Activated naive CD8-positive, alpha-beta T cell treated with anti-CD3 and anti-CD28 coated beads, Interleukin-2, amount 10 ng/mL, durations not matched to agents 7 days and 5 days (primary cell): ENCODE results near the gene ZBTB20. TPM values are rescaled to one million over a fixed set of nuclear protein-coding genes. Genes with fewer than 3 reads are reported as not detected.

Source experiments
- ATAC-seq: fragments of 150-1000 bp; cut with Tn5 transposase; one replicate; pipeline ENCODE4 v1.10.0; 2021; ENCODE audit warnings: low read depth, moderate library complexity
- POLR2A ChIA-PET: fragments of 350-600 bp; sonication (Branson Sonifier 250); formaldehyde crosslinking; loops from one replicate; lab custom pipeline; 2021; ENCODE audit warnings: antibody characterized with exemption; lab: Charles Lee
- DNase-seq: peaks from one replicate; pipeline ENCODE4 v3.0.0; 2021
- H3K27ac Mint-ChIP-seq: one replicate; pipeline ENCODE4 v1.8.0; 2022; ENCODE audit warnings: mild to moderate bottlenecking, mixed read lengths
- H3K27me3 Mint-ChIP-seq: one replicate; pipeline ENCODE4 v1.8.0; 2022; ENCODE audit warnings: mild to moderate bottlenecking, moderate library complexity, mixed read lengths
- H3K36me3 Mint-ChIP-seq: one replicate; pipeline ENCODE4 v1.8.0; 2021; ENCODE audit warnings: mild to moderate bottlenecking, mixed read lengths
- H3K4me1 Mint-ChIP-seq: one replicate; pipeline ENCODE4 v1.8.0; 2021; ENCODE audit warnings: mixed read lengths
- H3K4me3 Mint-ChIP-seq: one replicate; pipeline ENCODE4 v1.8.0; 2022; ENCODE audit warnings: mild to moderate bottlenecking, moderate library complexity, mixed read lengths
- H3K9me3 Mint-ChIP-seq: one replicate; pipeline ENCODE4 v1.8.0; 2021; ENCODE audit warnings: mixed read lengths
- total RNA-seq, 2 experiments: library from RNA; stranded (reverse); gene quantifications; one replicate each; pipeline ENCODE4 v1.2.3, GENCODE V29; 2021

ZBTB20 gene
- total RNA-seq, 2 experiments from 2014 or later = 27.4 to 31.3 TPM

GRCh38 chr3:114336857-114337256 lies 810.2 kb downstream of the ZBTB20 start:
- POLR2A ChIA-PET = no interaction called here
- Mint-ChIP-seq H3K27me3 (no peaks in the 10 kb centered on the region), H3K4me3 (no peak overlapping the region), H3K36me3 (peaks cover 14% of the 10 kb centered on the region), H3K9me3 (peaks cover 1% of the 10 kb centered on the region), H3K4me1 (peaks cover 11% of the 10 kb centered on the region), H3K27ac (no peak overlapping the region)
- no peak for ATAC-seq
- no peak for DNase-seq

GRCh38 chr3:114336122-114336697 lies 810.9 kb downstream of the ZBTB20 start:
- H3K4me3 Mint-ChIP-seq = no peak overlapping the region
- H3K36me3 Mint-ChIP-seq = peaks cover 14% of the 10 kb centered on the region
- POLR2A ChIA-PET = interaction anchor here (0.9 kb wide), 1 partner anchor 122 kb away, joined by 3 read pairs; no protein-coding TSS in a partner anchor
- DNase-seq (no peak), ATAC-seq (no peak)
- H3K9me3 Mint-ChIP-seq = peaks cover 1% of the 10 kb centered on the region
- H3K4me1 Mint-ChIP-seq = peaks cover 11% of the 10 kb centered on the region
- H3K27me3 Mint-ChIP-seq = no peaks in the 10 kb centered on the region
- H3K27ac Mint-ChIP-seq = no peak overlapping the region

- DNase-seq = no peak
- H3K36me3 Mint-ChIP-seq = peaks cover 15% of the 10 kb centered on the region
- ATAC-seq = no peak
- POLR2A ChIA-PET = no interaction called here
- no peaks in the 10 kb centered on the region for H3K27me3 Mint-ChIP-seq
- H3K9me3 Mint-ChIP-seq = peaks cover 5% of the 10 kb centered on the region
- no peak overlapping the region for H3K4me3 Mint-ChIP-seq
- H3K27ac Mint-ChIP-seq = no peak overlapping the region
- H3K4me1 Mint-ChIP-seq = peaks cover 12% of the 10 kb centered on the region
Observed at GRCh38 chr3:114333923-114334240, 813.2 kb downstream of the ZBTB20 start.

GRCh38 chr3:114333180-114333922 lies 813.7 kb downstream of the ZBTB20 start:
- H3K4me1 Mint-ChIP-seq = peaks cover 15% of the 10 kb centered on the region
- H3K9me3 Mint-ChIP-seq = peaks cover 5% of the 10 kb centered on the region
- DNase-seq (no peak), ATAC-seq (no peak)
- peak overlapping the region; percentile 66 for H3K27ac Mint-ChIP-seq
- POLR2A ChIA-PET = no interaction called here
- H3K36me3 Mint-ChIP-seq = peaks cover 17% of the 10 kb centered on the region
- no peaks in the 10 kb centered on the region for H3K27me3 Mint-ChIP-seq
- no peak overlapping the region for H3K4me3 Mint-ChIP-seq

- peak overlapping the region; percentile 61 for H3K27ac Mint-ChIP-seq
- POLR2A ChIA-PET = no interaction called here
- peaks cover 5% of the 10 kb centered on the region for H3K9me3 Mint-ChIP-seq
- DNase-seq = no peak
- ATAC-seq = peak; percentile 14
- H3K4me1 Mint-ChIP-seq = peaks cover 16% of the 10 kb centered on the region
- no peaks in the 10 kb centered on the region for H3K27me3 Mint-ChIP-seq
- peaks cover 17% of the 10 kb centered on the region for H3K36me3 Mint-ChIP-seq
- H3K4me3 Mint-ChIP-seq = peak overlapping the region; percentile 22
Observed at GRCh38 chr3:114332342-114333179, 814.5 kb downstream of the ZBTB20 start.

- Mint-ChIP-seq H3K4me1 (peaks cover 21% of the 10 kb centered on the region), H3K36me3 (peaks cover 17% of the 10 kb centered on the region), H3K9me3 (peaks cover 5% of the 10 kb centered on the region), H3K4me3 (no peak overlapping the region), H3K27me3 (no peaks in the 10 kb centered on the region), H3K27ac (no peak overlapping the region)
- no peak for DNase-seq
- POLR2A ChIA-PET = no interaction called here
- no peak for ATAC-seq
Observed at GRCh38 chr3:114331710-114332109, 815.4 kb downstream of the ZBTB20 start.

- POLR2A ChIA-PET = no interaction called here
- Mint-ChIP-seq H3K4me1 (peaks cover 21% of the 10 kb centered on the region), H3K4me3 (no peak overlapping the region), H3K36me3 (peaks cover 16% of the 10 kb centered on the region), H3K9me3 (peaks cover 5% of the 10 kb centered on the region), H3K27me3 (no peaks in the 10 kb centered on the region), H3K27ac (no peak overlapping the region)
- DNase-seq (no peak), ATAC-seq (no peak)
Observed at GRCh38 chr3:114331007-114331406, 816.1 kb downstream of the ZBTB20 start.

GRCh38 chr3:114329823-114330222 lies 817.3 kb downstream of the ZBTB20 start:
- H3K4me3 Mint-ChIP-seq = no peak overlapping the region
- no peak overlapping the region for H3K27ac Mint-ChIP-seq
- peaks cover 15% of the 10 kb centered on the region for H3K36me3 Mint-ChIP-seq
- ATAC-seq = no peak
- DNase-seq = no peak
- peaks cover 20% of the 10 kb centered on the region for H3K4me1 Mint-ChIP-seq
- H3K27me3 Mint-ChIP-seq = no peaks in the 10 kb centered on the region
- POLR2A ChIA-PET = no interaction called here
- peaks cover 5% of the 10 kb centered on the region for H3K9me3 Mint-ChIP-seq

GRCh38 chr3:114328345-114328744 lies 818.7 kb downstream of the ZBTB20 start:
- H3K4me3 Mint-ChIP-seq = peak overlapping the region; percentile 50
- H3K9me3 Mint-ChIP-seq = peaks cover 5% of the 10 kb centered on the region
- no peak for ATAC-seq
- DNase-seq = no peak
- POLR2A ChIA-PET = interaction anchor here (0.8 kb wide), 1 partner anchor 37 kb away, joined by 3 read pairs; no protein-coding TSS in a partner anchor
- H3K27ac Mint-ChIP-seq = peak overlapping the region; percentile 58
- peaks cover 23% of the 10 kb centered on the region for H3K4me1 Mint-ChIP-seq
- no peaks in the 10 kb centered on the region for H3K27me3 Mint-ChIP-seq
- peaks cover 15% of the 10 kb centered on the region for H3K36me3 Mint-ChIP-seq

GRCh38 chr3:114327665-114328064 lies 819.4 kb downstream of the ZBTB20 start:
- POLR2A ChIA-PET = interaction anchor here (0.8 kb wide), 1 partner anchor 36 kb away, joined by 3 read pairs; no protein-coding TSS in a partner anchor
- peak overlapping the region; percentile 26 for H3K4me3 Mint-ChIP-seq
- peaks cover 21% of the 10 kb centered on the region for H3K4me1 Mint-ChIP-seq
- peaks cover 15% of the 10 kb centered on the region for H3K36me3 Mint-ChIP-seq
- DNase-seq = no peak
- no peaks in the 10 kb centered on the region for H3K27me3 Mint-ChIP-seq
- ATAC-seq = peak; percentile 34
- H3K27ac Mint-ChIP-seq = peak overlapping the region; percentile 69
- peaks cover 5% of the 10 kb centered on the region for H3K9me3 Mint-ChIP-seq

GRCh38 chr3:114323546-114324254 lies 823.4 kb downstream of the ZBTB20 start:
- POLR2A ChIA-PET = interaction anchor here (0.6 kb wide), 1 partner anchor 29 kb away, joined by 3 read pairs; no protein-coding TSS in a partner anchor
- DNase-seq (no peak), ATAC-seq (peak; percentile 32)
- peaks cover 21% of the 10 kb centered on the region for H3K4me1 Mint-ChIP-seq
- H3K9me3 Mint-ChIP-seq = no peaks in the 10 kb centered on the region
- peak overlapping the region; percentile 2 for H3K4me3 Mint-ChIP-seq
- peaks cover 7% of the 10 kb centered on the region for H3K36me3 Mint-ChIP-seq
- H3K27ac Mint-ChIP-seq = peak overlapping the region; percentile 37
- H3K27me3 Mint-ChIP-seq = no peaks in the 10 kb centered on the region

GRCh38 chr3:114320246-114320645 lies 826.8 kb downstream of the ZBTB20 start:
- Mint-ChIP-seq H3K27me3 (no peaks in the 10 kb centered on the region), H3K9me3 (no peaks in the 10 kb centered on the region), H3K27ac (no peak overlapping the region), H3K36me3 (peaks cover 5% of the 10 kb centered on the region), H3K4me3 (no peak overlapping the region), H3K4me1 (peaks cover 18% of the 10 kb centered on the region)
- no peak for ATAC-seq
- DNase-seq = no peak
- POLR2A ChIA-PET = no interaction called here

GRCh38 chr3:114319453-114319852 lies 827.6 kb downstream of the ZBTB20 start:
- peaks cover 5% of the 10 kb centered on the region for H3K36me3 Mint-ChIP-seq
- POLR2A ChIA-PET = interaction anchor here (0.6 kb wide), 1 partner anchor 106 kb away, joined by 8 read pairs; no protein-coding TSS in a partner anchor
- ATAC-seq = no peak

More at GRCh38 chr3:114319453-114319852, 827.6 kb downstream of the ZBTB20 start:
- Mint-ChIP-seq H3K4me1 (peaks cover 19% of the 10 kb centered on the region), H3K9me3 (no peaks in the 10 kb centered on the region), H3K4me3 (no peak overlapping the region), H3K27ac (no peak overlapping the region), H3K27me3 (no peaks in the 10 kb centered on the region)
- no peak for DNase-seq
